Prostate gland (tissue), 2 donors: ENCODE data around the gene ATOX1.

Experiments
- CTCF ChIP-seq, 4 experiments: fragments of 200-600 bp in 2 of 4; fragments of 450-650 bp in 2 of 4; sonication (generic) in 2 of 4; IDR thresholded peaks; 1 replicate in 3 of 4; 2 replicates in 1 of 4; pipeline ENCODE4 v1.5.1; 2016 to 2019; ENCODE audit warnings: antibody characterized with exemption in 4 of 4, mild to moderate bottlenecking in 2 of 4, moderate library complexity in 2 of 4
- POLR2AphosphoS5 ChIP-seq: sonication (generic); formaldehyde crosslinking; IDR thresholded peaks from one replicate; pipeline ENCODE4 v1.6.1; 2017; ENCODE audit warnings: antibody characterized with exemption

GRCh38 chr5:151703227-151703626, 55.2 kb downstream of the ATOX1 start:
- no peak for TF ChIP-seq CTCF (IDR thresholded peaks at IDR 0.05)
- no peak for TF ChIP-seq POLR2AphosphoS5
